Upper lobe of left lung (tissue), 4 donors: ENCODE data around the gene RAB19.

ENCODE experiments used
- EP300 ChIP-seq, 4 donors: sonication (generic); formaldehyde crosslinking; IDR thresholded peaks; one replicate each; pipeline ENCODE4 v1.5.1; 2017; ENCODE audit warnings: antibody characterized with exemption in 4 of 4, control low read depth in 2 of 4
- POLR2A ChIP-seq, 4 donors: fragments of 450-650 bp; IDR thresholded peaks; one replicate each; pipeline ENCODE4 v1.5.1; 2016 to 2017; ENCODE audit warnings: antibody characterized with exemption in 4 of 4, mild to moderate bottlenecking in 2 of 4
- TF ChIP-seq, protein P1 (sequence below), 6 experiments: fragments of 450-650 bp in 4 of 6; fragments of 200-600 bp in 2 of 6; sonication (generic) in 2 of 6; IDR thresholded peaks; one replicate each; pipeline ENCODE4 v1.5.1; 2016 to 2019; ENCODE audit warnings: antibody characterized with exemption in 6 of 6

DNA sequence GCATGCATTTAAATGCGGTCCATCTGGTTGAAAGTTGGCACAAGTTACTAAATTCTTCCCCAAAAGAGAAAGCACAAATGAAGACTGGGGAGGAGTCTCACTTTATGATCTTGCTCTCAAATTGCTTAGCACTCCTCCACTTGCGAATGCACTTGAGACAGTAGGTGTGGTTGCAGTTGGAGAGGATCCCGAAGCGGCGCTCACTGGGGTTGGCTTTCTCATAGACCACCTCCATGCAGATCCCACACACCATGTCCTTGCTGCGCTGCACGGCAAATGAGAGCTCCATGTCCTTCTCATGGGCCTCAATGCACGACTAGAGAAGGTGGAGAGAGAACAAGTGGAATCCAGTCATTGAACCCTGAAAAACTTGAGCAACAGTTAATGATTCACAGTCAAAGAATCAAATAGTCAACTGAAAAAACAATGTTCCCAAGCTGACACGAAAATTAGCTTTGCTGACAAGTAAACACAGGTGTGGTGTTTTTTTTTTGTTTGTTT is 52.7 kb downstream of the RAB19 start:
- TF ChIP-seq, protein P1, sequence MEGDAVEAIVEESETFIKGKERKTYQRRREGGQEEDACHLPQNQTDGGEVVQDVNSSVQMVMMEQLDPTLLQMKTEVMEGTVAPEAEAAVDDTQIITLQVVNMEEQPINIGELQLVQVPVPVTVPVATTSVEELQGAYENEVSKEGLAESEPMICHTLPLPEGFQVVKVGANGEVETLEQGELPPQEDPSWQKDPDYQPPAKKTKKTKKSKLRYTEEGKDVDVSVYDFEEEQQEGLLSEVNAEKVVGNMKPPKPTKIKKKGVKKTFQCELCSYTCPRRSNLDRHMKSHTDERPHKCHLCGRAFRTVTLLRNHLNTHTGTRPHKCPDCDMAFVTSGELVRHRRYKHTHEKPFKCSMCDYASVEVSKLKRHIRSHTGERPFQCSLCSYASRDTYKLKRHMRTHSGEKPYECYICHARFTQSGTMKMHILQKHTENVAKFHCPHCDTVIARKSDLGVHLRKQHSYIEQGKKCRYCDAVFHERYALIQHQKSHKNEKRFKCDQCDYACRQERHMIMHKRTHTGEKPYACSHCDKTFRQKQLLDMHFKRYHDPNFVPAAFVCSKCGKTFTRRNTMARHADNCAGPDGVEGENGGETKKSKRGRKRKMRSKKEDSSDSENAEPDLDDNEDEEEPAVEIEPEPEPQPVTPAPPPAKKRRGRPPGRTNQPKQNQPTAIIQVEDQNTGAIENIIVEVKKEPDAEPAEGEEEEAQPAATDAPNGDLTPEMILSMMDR (IDR thresholded peaks at IDR 0.05), result no peak
- TF ChIP-seq EP300 (IDR thresholded peaks at IDR 0.05) (no peak), POLR2A (IDR thresholded peaks at IDR 0.05) (no peak)
